Thymus (tissue), 11 donors: ENCODE measurements around the gene PRLR. TPM values are rescaled to one million over a fixed set of nuclear protein-coding genes. Genes with fewer than 3 reads are reported as not detected.

Experiments used
- DNase-seq, 9 donors: peaks; one replicate each; pipeline ENCODE4 v3.0.0-alpha.2; 2013; ENCODE audit warnings: low spot score in 9 of 9, low read depth in 6 of 9, missing footprints in 1 of 9
- H3K27ac ChIP-seq, 2 donors: one replicate each; pipeline ENCODE4 v1.5.1; 2013; ENCODE audit warnings: control low read depth in 1 of 2, low read depth in 1 of 2, low read length in 1 of 2, mild to moderate bottlenecking in 1 of 2, moderate library complexity in 1 of 2
- H3K27me3 ChIP-seq, 2 donors: one replicate each; pipeline ENCODE4 v1.5.1; 2013; ENCODE audit warnings: low read length in 1 of 2; ENCODE audit not compliant: control insufficient read depth in 2 of 2, insufficient read depth in 1 of 2
- H3K36me3 ChIP-seq, 2 donors: one replicate each; pipeline ENCODE4 v1.5.1; 2013; ENCODE audit warnings: low read length in 1 of 2, mild to moderate bottlenecking in 1 of 2, moderate library complexity in 1 of 2; ENCODE audit not compliant: control insufficient read depth in 2 of 2, insufficient read depth in 2 of 2
- H3K4me1 ChIP-seq, 2 donors: one replicate each; pipeline ENCODE4 v1.5.1; 2013; ENCODE audit warnings: low read length in 2 of 2; ENCODE audit not compliant: control insufficient read depth in 2 of 2, insufficient read depth in 2 of 2
- H3K4me3 ChIP-seq, 2 donors: one replicate each; pipeline ENCODE4 v1.5.1; 2013; ENCODE audit warnings: low read length in 2 of 2, control low read depth in 1 of 2, mild to moderate bottlenecking in 1 of 2
- H3K9me3 ChIP-seq, 2 donors: one replicate each; pipeline ENCODE4 v1.5.1; 2013; ENCODE audit warnings: low read length in 1 of 2, mild to moderate bottlenecking in 1 of 2; ENCODE audit not compliant: control insufficient read depth in 2 of 2, insufficient read depth in 1 of 2
- WGBS: extraction: QIAGEN DNeasy Blood & Tissue Kit; methylation state at CpG from one replicate; pipeline ENCODE4 v1.1.7; 2013; 5-methylcytosine and 5-hydroxymethylcytosine counted together
- polyA plus RNA-seq: library from polyadenylated mRNA; stranded (reverse); fragments of 200-250 nt; gene quantifications from one replicate; pipeline ENCODE4 v1.2.3, GENCODE V29; 2013
- total RNA-seq: library from RNA; stranded (reverse); fragments of 120-200 nt; gene quantifications from one replicate; pipeline ENCODE4 v1.2.4, GENCODE V29; 2013
- donor health status: healthy.

Gene PRLR
- total and polyA plus RNA-seq, 2 donors, result 0.75 to 1.7 TPM

GRCh38 chr5:35152733-35153132 is 77.6 kb downstream of the PRLR start:
- no peaks in the 10 kb centered on the region for H3K36me3 ChIP-seq
- WGBS, result 98% methylated on average over 1 of the region's 1 CpG
- H3K4me3 ChIP-seq, result no peak overlapping the region
- H3K9me3 ChIP-seq, result no peaks in the 10 kb centered on the region
- no peak for DNase-seq
- no peaks in the 10 kb centered on the region for H3K27me3 ChIP-seq
- no peaks in the 10 kb centered on the region for H3K4me1 ChIP-seq
- no peak overlapping the region for H3K27ac ChIP-seq

GRCh38 chr5:35151146-35151920 is 79.0 kb downstream of the PRLR start:
- WGBS, result 91% methylated on average over 1 of the region's 1 CpG
- no peak overlapping the region for H3K4me3 ChIP-seq
- H3K36me3 ChIP-seq, result no peaks in the 10 kb centered on the region
- no peaks in the 10 kb centered on the region for H3K4me1 ChIP-seq
- no peaks in the 10 kb centered on the region for H3K27me3 ChIP-seq
- no peak overlapping the region for H3K27ac ChIP-seq
- no peaks in the 10 kb centered on the region for H3K9me3 ChIP-seq
- no peak for DNase-seq

- 82% methylated on average over 1 of the region's 1 CpG for WGBS
- H3K36me3 ChIP-seq, result no peaks in the 10 kb centered on the region
- no peak for DNase-seq
Measured at GRCh38 chr5:35149041-35149440, 81.2 kb downstream of the PRLR start.

GRCh38 chr5:35146406-35146805 is 83.9 kb downstream of the PRLR start:
- H3K36me3 ChIP-seq, result no peaks in the 10 kb centered on the region
- no peak overlapping the region for H3K4me3 ChIP-seq
- 76% methylated on average over 3 of the region's 3 CpGs for WGBS
- no peaks in the 10 kb centered on the region for H3K27me3 ChIP-seq
- H3K4me1 ChIP-seq, result no peaks in the 10 kb centered on the region
- H3K27ac ChIP-seq, result no peak overlapping the region
- H3K9me3 ChIP-seq, result no peaks in the 10 kb centered on the region
- no peak for DNase-seq

More at GRCh38 chr5:35149041-35149440, 81.2 kb downstream of the PRLR start:
- H3K27ac ChIP-seq, result no peak overlapping the region
- no peaks in the 10 kb centered on the region for H3K9me3 ChIP-seq
- no peaks in the 10 kb centered on the region for H3K4me1 ChIP-seq
- no peaks in the 10 kb centered on the region for H3K27me3 ChIP-seq
- H3K4me3 ChIP-seq, result no peak overlapping the region

- Histone ChIP-seq H3K27me3 (no peaks in the 10 kb centered on the region), H3K4me1 (no peaks in the 10 kb centered on the region), H3K4me3 (no peak overlapping the region), H3K36me3 (no peaks in the 10 kb centered on the region), H3K27ac (no peak overlapping the region), H3K9me3 (no peaks in the 10 kb centered on the region)
- no peak for DNase-seq
- 89% methylated on average over 2 of the region's 2 CpGs for WGBS
Measured at GRCh38 chr5:35145691-35146317, 84.5 kb downstream of the PRLR start.

GRCh38 chr5:35145012-35145411 is 85.3 kb downstream of the PRLR start:
- H3K9me3 ChIP-seq, result no peaks in the 10 kb centered on the region
- H3K4me1 ChIP-seq, result no peaks in the 10 kb centered on the region
- 90% methylated on average over 5 of the region's 5 CpGs for WGBS

GRCh38 chr5:35143841-35144240 is 86.4 kb downstream of the PRLR start:
- H3K4me1 ChIP-seq, result no peaks in the 10 kb centered on the region
- H3K27me3 ChIP-seq, result no peaks in the 10 kb centered on the region
- whole genome bisulfite sequencing, result 94% methylated on average over 3 of the region's 3 CpGs
- H3K9me3 ChIP-seq, result no peaks in the 10 kb centered on the region
- H3K36me3 ChIP-seq, result no peaks in the 10 kb centered on the region
- no peak for DNase-seq
- no peak overlapping the region for H3K27ac ChIP-seq
- no peak overlapping the region for H3K4me3 ChIP-seq

More at GRCh38 chr5:35145012-35145411, 85.3 kb downstream of the PRLR start:
- Histone ChIP-seq H3K27me3 (no peaks in the 10 kb centered on the region), H3K4me3 (no peak overlapping the region), H3K27ac (no peak overlapping the region), H3K36me3 (no peaks in the 10 kb centered on the region)
- no peak for DNase-seq

GRCh38 chr5:35141739-35142138 is 88.5 kb downstream of the PRLR start:
- Histone ChIP-seq H3K9me3 (no peaks in the 10 kb centered on the region), H3K27me3 (no peaks in the 10 kb centered on the region), H3K27ac (no peak overlapping the region), H3K4me1 (no peaks in the 10 kb centered on the region), H3K4me3 (no peak overlapping the region), H3K36me3 (no peaks in the 10 kb centered on the region)
- DNase-seq, result no peak
- WGBS, result 97% methylated on average over 4 of the region's 4 CpGs

- WGBS, result 98% methylated on average over 1 of the region's 1 CpG
- Histone ChIP-seq H3K9me3 (no peaks in the 10 kb centered on the region), H3K36me3 (no peaks in the 10 kb centered on the region), H3K27me3 (peaks cover 3% of the 10 kb centered on the region in 2 donors), H3K4me1 (peaks cover 0 to 11% of the 10 kb centered on the region in 2 donors), H3K27ac (no peak overlapping the region), H3K4me3 (no peak overlapping the region)
- DNase-seq, result no peak
Measured at GRCh38 chr5:35138232-35138631, 92.1 kb downstream of the PRLR start.
